H9 (cell line): ENCODE measurements around the gene APLN. TPM values are rescaled to one million over a fixed set of nuclear protein-coding genes. Genes with fewer than 3 reads are reported as not detected.

Source experiments
- DNase-seq: peaks from one replicate; pipeline ENCODE4 v3.0.0-alpha.2; 2017
- H2AFZ ChIP-seq: one replicate; pipeline ENCODE4 v1.6.1; 2013; ENCODE audit warnings: mild to moderate bottlenecking, low read length, control low read depth, moderate library complexity
- H2AK5ac ChIP-seq: 2 replicates; pipeline ENCODE4 v1.6.1; 2013; ENCODE audit warnings: low read length, control low read depth, mixed read lengths; ENCODE audit not compliant: insufficient read length
- H2BK120ac ChIP-seq: one replicate; pipeline ENCODE4 v1.6.1; 2013; ENCODE audit warnings: low read depth, mild to moderate bottlenecking, low read length, control low read depth, inconsistent platforms; ENCODE audit not compliant: poor library complexity, severe bottlenecking
- H2BK12ac ChIP-seq: 2 replicates; pipeline ENCODE4 v1.6.1; 2013; ENCODE audit warnings: low read length, control low read depth, mixed read lengths, low read depth; ENCODE audit not compliant: insufficient read length
- H2BK15ac ChIP-seq: 2 replicates; pipeline ENCODE4 v1.6.1; 2013; ENCODE audit warnings: low read depth, low read length, control low read depth
- H2BK20ac ChIP-seq: one replicate; pipeline ENCODE4 v1.6.1; 2013; ENCODE audit warnings: low read depth, mild to moderate bottlenecking, low read length, control low read depth, inconsistent platforms; ENCODE audit not compliant: poor library complexity, severe bottlenecking
- H2BK5ac ChIP-seq: 2 replicates; pipeline ENCODE4 v1.6.1; 2013; ENCODE audit warnings: low read length, control low read depth, mixed read lengths; ENCODE audit not compliant: insufficient read length
- H3K14ac ChIP-seq: 2 replicates; pipeline ENCODE4 v1.6.1; 2013; ENCODE audit warnings: low read length, control low read depth; ENCODE audit not compliant: insufficient read depth
- H3K18ac ChIP-seq: 2 replicates; pipeline ENCODE4 v1.6.1; 2013; ENCODE audit warnings: low read depth, mild to moderate bottlenecking, mixed read lengths, low read length, control low read depth; ENCODE audit not compliant: insufficient read length
- H3K23ac ChIP-seq: 2 replicates; pipeline ENCODE4 v1.6.1; 2013; ENCODE audit warnings: low read length, control low read depth, mixed read lengths, low read depth; ENCODE audit not compliant: insufficient read length
- H3K23me2 ChIP-seq: 2 replicates; pipeline ENCODE4 v1.6.1; 2013; ENCODE audit warnings: low read depth, mild to moderate bottlenecking, mixed read lengths, low read length, control low read depth; ENCODE audit not compliant: insufficient read length, poor library complexity, severe bottlenecking
- H3K27ac ChIP-seq: 2 replicates; pipeline ENCODE4 v1.5.1; 2013; ENCODE audit warnings: low read length, control low read depth, mixed read lengths, low read depth; ENCODE audit not compliant: insufficient read length
- H3K27me3 ChIP-seq: 2 replicates; pipeline ENCODE4 v1.6.1; 2013; ENCODE audit warnings: low read length, control low read depth, inconsistent platforms; ENCODE audit not compliant: insufficient read depth
- H3K4ac ChIP-seq: 2 replicates; pipeline ENCODE4 v1.6.1; 2013; ENCODE audit warnings: low read depth, mild to moderate bottlenecking, control low read depth, inconsistent platforms, low read length, moderate library complexity
- H3K4me1 ChIP-seq: 2 replicates; pipeline ENCODE4 v1.6.1; 2013; ENCODE audit warnings: low read length, control low read depth, inconsistent platforms; ENCODE audit not compliant: insufficient read depth
- H3K4me2 ChIP-seq: 2 replicates; pipeline ENCODE4 v1.6.1; 2013; ENCODE audit warnings: low read length, control low read depth, mixed read lengths; ENCODE audit not compliant: insufficient read length, insufficient read depth
- H3K56ac ChIP-seq: 2 replicates; pipeline ENCODE4 v1.6.1; 2013; ENCODE audit warnings: low read depth, mild to moderate bottlenecking, mixed read lengths, low read length, control low read depth; ENCODE audit not compliant: insufficient read length
- H3K79me1 ChIP-seq: 2 replicates; pipeline ENCODE4 v1.6.1; 2013; ENCODE audit warnings: low read depth, mild to moderate bottlenecking, moderate library complexity, low read length, control low read depth, inconsistent platforms; ENCODE audit not compliant: insufficient read depth, poor library complexity, severe bottlenecking
- H3K79me2 ChIP-seq: 2 replicates; pipeline ENCODE4 v1.6.1; 2013; ENCODE audit warnings: low read length, control low read depth, inconsistent platforms; ENCODE audit not compliant: insufficient read depth
- H3K9ac ChIP-seq: 2 replicates; pipeline ENCODE4 v1.6.1; 2013; ENCODE audit warnings: low read length, control low read depth, mixed read lengths; ENCODE audit not compliant: insufficient read length; ENCODE audit errors: extremely low read depth
- H3K9me3 ChIP-seq: one replicate; pipeline ENCODE4 v1.6.1; 2013; ENCODE audit warnings: low read depth, low read length, inconsistent platforms; ENCODE audit not compliant: control insufficient read depth
- H3T11ph ChIP-seq: one replicate; pipeline ENCODE4 v1.6.1; 2013; ENCODE audit warnings: mild to moderate bottlenecking, low read length, control low read depth, inconsistent platforms
- H4K20me1 ChIP-seq: one replicate; pipeline ENCODE4 v1.6.1; 2013; ENCODE audit not compliant: control insufficient read depth, insufficient read length, insufficient read depth
- H4K5ac ChIP-seq: 2 replicates; pipeline ENCODE4 v1.6.1; 2013; ENCODE audit warnings: low read depth, mild to moderate bottlenecking, mixed read lengths, low read length, control low read depth; ENCODE audit not compliant: insufficient read length
- H4K8ac ChIP-seq: replicated peaks from 2 replicates; pipeline ENCODE4 v1.6.1; 2013; ENCODE audit warnings: low read length, control low read depth, mixed read lengths, low read depth; ENCODE audit not compliant: insufficient read length
- H4K91ac ChIP-seq: 2 replicates; pipeline ENCODE4 v1.6.1; 2013; ENCODE audit warnings: low read depth, mild to moderate bottlenecking, moderate library complexity, mixed read lengths, low read length, control low read depth; ENCODE audit not compliant: insufficient read length
- H3K27ac Mint-ChIP-seq, 3 experiments: 2 replicates in 2 of 3; 3 replicates in 1 of 3; pipeline ENCODE4 v1.8.0; 2020 to 2021; ENCODE audit warnings: mixed read lengths in 3 of 3, mild to moderate bottlenecking in 1 of 3, moderate library complexity in 1 of 3
- H3K27me3 Mint-ChIP-seq: 2 replicates; pipeline ENCODE4 v1.8.0; 2021; ENCODE audit warnings: low read depth, mild to moderate bottlenecking, moderate library complexity, mixed read lengths
- H3K36me3 Mint-ChIP-seq, 3 experiments: 2 replicates in 2 of 3; 3 replicates in 1 of 3; pipeline ENCODE4 v1.8.0; 2020 to 2021; ENCODE audit warnings: low read depth in 3 of 3, mixed read lengths in 3 of 3; ENCODE audit not compliant: insufficient read depth in 1 of 3
- H3K4me1 Mint-ChIP-seq, 2 experiments: 2 replicates each; pipeline ENCODE4 v1.8.0; 2020; ENCODE audit warnings: mixed read lengths in 2 of 2
- H3K4me3 Mint-ChIP-seq, 2 experiments: 2 replicates in 1 of 2; 3 replicates in 1 of 2; pipeline ENCODE4 v1.8.0; 2020 to 2021; ENCODE audit warnings: mild to moderate bottlenecking in 2 of 2, mixed read lengths in 2 of 2, moderate library complexity in 1 of 2
- H3K9me3 Mint-ChIP-seq, 2 experiments: 2 replicates in 1 of 2; 3 replicates in 1 of 2; pipeline ENCODE4 v1.8.0; 2020; ENCODE audit warnings: mild to moderate bottlenecking in 2 of 2, mixed read lengths in 2 of 2, moderate library complexity in 1 of 2
- CTCF ChIP-seq: fragments of 200-600 bp; sonication (generic); conservative IDR thresholded peaks from 3 replicates; pipeline ENCODE4 v1.8.0; 2021; ENCODE audit warnings: antibody characterized with exemption, mild to moderate bottlenecking
- WGBS: extraction: QIAGEN DNeasy Blood & Tissue Kit; methylation state at CpG from one replicate; pipeline ENCODE4 v1.1.7; 2013; ENCODE audit warnings: missing lambda C conversion rate, low lambda C conversion rate, mixed read lengths; ENCODE audit not compliant: insufficient read length; ENCODE audit errors: extremely low coverage; 5-methylcytosine and 5-hydroxymethylcytosine counted together
- total RNA-seq: library from RNA; stranded (reverse); gene quantifications from 2 replicates; pipeline ENCODE4 v1.2.1, GENCODE V29; 2021

Gene APLN
- total RNA-seq, 1 experiment from 2014 or later, result 0.24 TPM

- Mint-ChIP-seq H3K27ac (no peak overlapping the region), H3K36me3 (peaks cover 0 to 13% (median 4%) of the 10 kb centered on the region in 3 experiments; a peak in 3 of 7 replicates), H3K4me3 (no peak overlapping the region), H3K4me1 (0 out of 4 replicates have a peak, but pooled peaks cover 0 to 5% of the 10 kb centered on the region in 2 experiments), H3K9me3 (peaks cover 12 to 72% of the 10 kb centered on the region in 2 experiments), H3K27me3 (peaks cover 26% of the 10 kb centered on the region)
- Histone ChIP-seq H2AK5ac (no peak overlapping the region), H3K18ac (no peak overlapping the region), H3K27ac (no peak overlapping the region), H3K79me2 (no peaks in the 10 kb centered on the region), H3K56ac (no peak overlapping the region), H4K5ac (no peak overlapping the region), H3K9ac (no peak overlapping the region), H3K4me1 (no peaks in the 10 kb centered on the region), H3T11ph (no peak overlapping the region), H4K91ac (no peak overlapping the region), H4K20me1 (no peaks in the 10 kb centered on the region), H3K23ac (no peak overlapping the region), H3K4me2 (no peak overlapping the region), H4K8ac (no peak overlapping the region), H3K9me3 (peaks cover 8% of the 10 kb centered on the region), H3K79me1 (no peaks in the 10 kb centered on the region), H3K23me2 (no peaks in the 10 kb centered on the region), H3K4ac (no peak overlapping the region), H3K14ac (no peak overlapping the region), H2BK12ac (no peak overlapping the region), H2BK120ac (no peak overlapping the region), H3K27me3 (no peaks in the 10 kb centered on the region; the same call in 1 of the 2 replicates), H2AFZ (no peak overlapping the region), H2BK15ac (no peak overlapping the region), H2BK20ac (no peak overlapping the region), H2BK5ac (no peak overlapping the region)
- no peak for DNase-seq
- TF ChIP-seq CTCF, result no peak
- no CpG with 5 or more reads among the region's 2 CpGs for WGBS
These were observed 49.7 kb upstream of the APLN start for GRCh38 chrX:129704491-129704890.
